ENCODE results near the gene TPR.

DNA sequence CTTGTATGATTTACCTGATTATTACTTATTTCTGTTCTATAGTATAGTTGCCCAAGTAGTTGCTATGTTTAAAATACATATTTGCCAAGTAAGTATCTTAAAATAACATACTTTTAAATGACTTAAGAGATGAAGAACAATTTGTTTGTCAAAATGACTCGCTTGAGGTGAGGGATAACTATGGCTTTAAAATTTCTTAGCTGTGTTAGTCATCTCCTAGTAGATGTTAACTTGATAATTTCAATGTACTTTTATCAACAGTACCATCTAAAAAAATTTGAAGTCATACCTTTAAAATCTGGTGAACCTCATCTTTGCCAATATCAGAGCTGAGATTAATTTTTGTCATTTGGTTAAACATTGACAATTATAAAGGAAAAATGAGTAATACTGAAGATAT, 38.3 kb upstream of the TPR start:
- TF ChIP-seq CTCF (IDR thresholded peaks at IDR 0.05 in 8 of 11, conservative IDR thresholded peaks at IDR 0.05 in 3 of 11), result no peak
- no peak for TF ChIP-seq POLR2A (IDR thresholded peaks at IDR 0.05)
